Subcutaneous adipose tissue (tissue), 4 donors: ENCODE measurements around the gene ANKS1A. TPM values are rescaled to one million over a fixed set of nuclear protein-coding genes. Genes with fewer than 3 reads are reported as not detected.

Experiments
- total RNA-seq, 4 donors: library from RNA; depleted of rRNA; stranded (reverse); fragments of >200 nt; gene quantifications; one replicate each; pipeline ENCODE4 v1.1.0, GENCODE V29; 2016
- TF ChIP-seq, protein P1 (sequence below): fragments of 450-650 bp; IDR thresholded peaks from one replicate; pipeline ENCODE4 v1.5.1; 2016; ENCODE audit warnings: low read depth, mild to moderate bottlenecking, control low read depth, antibody characterized with exemption, moderate library complexity

Gene ANKS1A
- total RNA-seq, 4 donors from 2014 or later, result 11.6 to 31.3 (median 19.2) TPM

DNA sequence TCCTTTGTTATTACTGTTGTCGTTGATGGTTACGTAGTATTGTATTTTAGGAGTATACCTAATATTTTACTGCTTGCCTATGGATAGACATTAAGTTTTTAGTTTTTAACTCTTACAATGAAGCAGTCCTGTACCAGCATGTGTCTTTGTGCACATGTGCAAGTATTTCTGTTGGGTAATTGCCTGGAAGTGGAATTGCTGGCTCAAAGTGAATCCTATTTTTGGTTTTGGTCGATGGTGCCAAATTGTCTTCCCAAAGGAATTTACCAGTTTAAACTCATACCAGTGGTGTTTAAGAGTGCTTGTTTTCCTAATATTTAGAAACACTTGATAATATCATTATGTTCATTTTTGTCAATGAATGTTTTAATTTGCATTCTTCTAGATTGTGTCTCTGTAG is 75.5 kb downstream of the ANKS1A start:
- TF ChIP-seq, protein P1, sequence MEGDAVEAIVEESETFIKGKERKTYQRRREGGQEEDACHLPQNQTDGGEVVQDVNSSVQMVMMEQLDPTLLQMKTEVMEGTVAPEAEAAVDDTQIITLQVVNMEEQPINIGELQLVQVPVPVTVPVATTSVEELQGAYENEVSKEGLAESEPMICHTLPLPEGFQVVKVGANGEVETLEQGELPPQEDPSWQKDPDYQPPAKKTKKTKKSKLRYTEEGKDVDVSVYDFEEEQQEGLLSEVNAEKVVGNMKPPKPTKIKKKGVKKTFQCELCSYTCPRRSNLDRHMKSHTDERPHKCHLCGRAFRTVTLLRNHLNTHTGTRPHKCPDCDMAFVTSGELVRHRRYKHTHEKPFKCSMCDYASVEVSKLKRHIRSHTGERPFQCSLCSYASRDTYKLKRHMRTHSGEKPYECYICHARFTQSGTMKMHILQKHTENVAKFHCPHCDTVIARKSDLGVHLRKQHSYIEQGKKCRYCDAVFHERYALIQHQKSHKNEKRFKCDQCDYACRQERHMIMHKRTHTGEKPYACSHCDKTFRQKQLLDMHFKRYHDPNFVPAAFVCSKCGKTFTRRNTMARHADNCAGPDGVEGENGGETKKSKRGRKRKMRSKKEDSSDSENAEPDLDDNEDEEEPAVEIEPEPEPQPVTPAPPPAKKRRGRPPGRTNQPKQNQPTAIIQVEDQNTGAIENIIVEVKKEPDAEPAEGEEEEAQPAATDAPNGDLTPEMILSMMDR, result no peak

DNA sequence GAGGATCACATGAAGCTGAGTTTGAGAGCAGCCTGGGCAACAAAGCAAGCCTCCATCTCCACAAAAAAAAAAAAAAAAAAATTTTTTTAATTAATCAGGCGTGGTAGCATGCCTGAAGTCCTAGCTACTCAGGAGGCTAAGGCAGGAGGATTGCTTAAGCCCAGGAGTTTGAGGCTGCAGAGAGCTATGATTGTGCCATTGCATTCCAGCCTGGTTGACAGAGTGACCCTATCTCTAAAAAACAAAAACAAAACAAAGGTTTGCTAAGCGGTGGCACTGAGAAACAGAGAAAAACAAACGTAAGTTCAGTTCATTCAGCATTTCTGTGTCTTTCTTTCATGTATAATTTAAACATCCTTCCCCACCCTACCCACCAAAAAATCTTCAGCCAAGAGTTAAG is 78.4 kb downstream of the ANKS1A start:
- TF ChIP-seq, protein P1, result no peak

DNA sequence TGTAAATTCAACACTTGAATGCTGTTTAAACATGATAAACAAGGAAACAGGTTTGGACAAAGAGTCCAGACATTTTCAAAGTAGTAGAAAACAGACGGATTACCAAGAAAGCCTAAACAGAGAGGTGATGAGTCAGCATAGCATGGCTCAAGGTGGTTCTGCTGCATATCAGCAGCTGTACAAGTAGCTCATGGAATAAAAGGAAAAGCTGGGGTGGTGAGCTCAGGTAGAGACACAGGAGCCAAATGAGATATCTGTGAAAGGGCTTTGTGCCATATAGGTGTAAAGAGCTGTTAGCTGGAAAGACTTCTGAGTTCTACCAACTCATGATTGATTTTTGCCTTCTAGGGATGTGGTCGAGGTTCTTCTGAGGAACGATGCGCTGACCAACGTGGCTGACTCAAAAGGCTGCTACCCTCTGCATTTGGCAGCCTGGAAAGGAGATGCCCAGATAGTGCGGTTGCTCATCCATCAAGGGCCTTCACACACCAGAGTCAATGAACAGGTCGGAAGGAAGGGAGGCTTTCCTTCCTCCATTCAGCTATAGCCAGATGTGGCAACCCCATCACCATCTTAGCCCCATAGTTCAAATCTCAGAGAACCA is 80.7 kb downstream of the ANKS1A start:
- TF ChIP-seq, protein P1, result no peak

DNA sequence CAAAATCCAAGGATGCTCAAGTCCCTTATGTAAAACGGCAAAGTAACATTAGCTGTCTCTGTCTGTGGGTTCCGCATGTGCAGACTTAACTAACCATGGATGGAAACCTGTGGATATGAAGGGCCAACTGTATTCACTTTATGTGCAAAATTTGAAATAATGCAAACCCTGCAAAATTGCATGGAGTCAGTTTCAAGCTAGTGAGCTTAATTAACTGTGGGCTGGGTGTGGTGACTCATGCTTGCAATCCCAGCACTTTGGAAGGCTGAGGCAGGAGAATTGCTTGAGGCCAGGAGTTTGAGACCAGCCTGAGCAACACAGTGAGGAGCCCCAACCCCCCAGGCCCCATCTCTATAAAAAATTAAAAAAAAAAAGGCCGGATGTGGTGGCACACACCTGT is 81.4 kb downstream of the ANKS1A start:
- TF ChIP-seq, protein P1, result no peak

DNA sequence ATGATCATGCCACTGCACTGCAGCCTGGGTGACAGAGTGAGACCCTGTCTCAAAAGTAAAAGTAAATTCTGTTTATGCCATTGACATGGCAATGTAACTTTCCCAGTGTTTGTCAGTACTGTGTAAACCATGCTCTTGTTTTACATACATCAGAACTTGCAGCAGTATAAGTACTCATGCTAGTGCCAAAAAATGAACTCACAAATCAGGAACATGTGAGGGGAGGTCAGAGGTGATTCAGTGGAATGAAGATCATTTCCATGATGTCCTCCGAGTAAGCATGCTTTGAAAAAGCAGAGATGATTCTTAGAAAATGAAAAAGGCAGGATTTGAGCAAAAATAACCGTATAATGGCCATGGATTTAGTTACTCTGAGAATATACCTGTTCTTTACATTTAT is 81.9 kb downstream of the ANKS1A start:
- TF ChIP-seq, protein P1, result no peak

DNA sequence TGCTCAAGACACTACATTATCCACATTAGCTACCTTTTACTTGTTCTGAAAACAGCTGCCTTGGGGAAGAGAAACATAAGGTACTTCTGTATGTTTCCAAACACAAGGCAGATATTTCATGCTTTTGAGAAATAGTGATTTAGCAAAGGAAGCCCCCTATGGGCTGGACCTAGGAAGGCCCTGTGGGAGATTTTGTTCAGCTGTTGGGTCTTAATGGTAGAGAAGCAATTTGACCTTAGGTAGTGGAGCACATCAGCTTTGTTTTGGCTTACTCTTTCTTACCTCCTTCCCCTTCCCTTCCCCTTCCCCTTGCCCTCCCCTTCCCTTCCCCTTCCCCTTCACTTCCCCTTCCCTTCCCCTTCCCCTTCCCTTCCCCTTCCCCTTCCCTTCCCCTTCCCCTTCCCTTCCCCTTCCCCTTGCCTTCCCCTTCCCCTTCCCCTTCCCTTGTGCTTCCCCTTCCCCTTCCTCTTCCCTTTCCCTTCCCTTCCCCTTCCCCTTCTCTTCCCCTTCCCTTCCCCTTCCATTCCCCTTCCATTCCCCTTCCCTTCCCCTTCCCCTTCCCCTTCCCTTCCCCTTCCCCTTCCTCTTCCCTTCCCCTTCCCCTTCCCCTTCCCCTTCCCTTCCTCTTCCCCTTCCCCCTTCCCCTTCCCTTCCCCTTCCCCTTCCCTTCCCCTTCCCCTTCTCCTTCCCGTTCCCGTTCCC is 84.6 kb downstream of the ANKS1A start:
- TF ChIP-seq, protein P1, result no peak

DNA sequence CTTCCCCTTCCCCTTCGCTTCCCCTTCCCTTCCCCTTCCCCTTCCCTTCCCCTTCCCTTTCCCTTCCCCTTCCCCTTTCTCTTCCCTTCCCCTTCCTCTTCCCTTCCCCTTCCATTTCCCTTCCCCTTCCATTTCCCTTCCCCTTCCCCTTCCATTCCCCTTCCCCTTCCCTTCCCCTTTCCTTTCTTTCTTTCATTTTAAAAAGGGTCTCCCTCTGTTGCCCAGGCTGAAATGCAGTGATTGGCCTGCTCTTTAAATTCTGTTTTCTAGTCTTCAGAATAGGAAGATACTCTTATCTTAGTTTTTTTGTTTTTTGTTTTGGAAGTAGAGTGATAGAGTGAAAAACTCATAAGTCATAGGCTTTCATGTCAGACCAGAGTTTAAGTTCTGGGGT is 85.2 kb downstream of the ANKS1A start:
- TF ChIP-seq, protein P1, result no peak
